DOHH2 (cell line): ENCODE results near the gene TMEM176A.

ENCODE experiments used
- CTCF ChIP-seq: fragments of 200-600 bp; sonication (generic); IDR thresholded peaks from one replicate; pipeline ENCODE4 v1.5.1; 2014; ENCODE audit warnings: antibody characterized with exemption, mild to moderate bottlenecking, low read depth, low read length; ENCODE audit not compliant: poor library complexity, severe bottlenecking
- EZH2phosphoT487 ChIP-seq: fragments of 200-600 bp; sonication (generic); IDR thresholded peaks from 2 replicates; pipeline ENCODE4 v1.6.1; 2017; ENCODE audit warnings: borderline replicate concordance, mild to moderate bottlenecking, antibody characterized with exemption, low read length, moderate library complexity, mixed read lengths

GRCh38 chr7:150756858-150757257, 43.7 kb upstream of the TMEM176A start:
- TF ChIP-seq CTCF = no peak
- no peak for TF ChIP-seq EZH2phosphoT487
